ENCODE measurements around the gene SMR3B.

- TF ChIP-seq CTCF (IDR thresholded peaks at IDR 0.05) (no peak), FOXJ3 (CRISPR knock-in tag; IDR thresholded peaks at IDR 0.05) (no peak), TEAD4 (IDR thresholded peaks at IDR 0.05; ENCODE audit: borderline replicate concordance, insufficient read depth) (no peak), POLR2AphosphoS5 (IDR thresholded peaks at IDR 0.05; ENCODE audit: low read depth, low read length) (no peak), SIN3A (IDR thresholded peaks at IDR 0.05; ENCODE audit: borderline replicate concordance, low read depth, low read length) (no peak), JUND (IDR thresholded peaks at IDR 0.05) (no peak), SMC3 (IDR thresholded peaks at IDR 0.05; ENCODE audit: low read depth, low read length) (no peak), NFIC (IDR thresholded peaks at IDR 0.05; ENCODE audit: borderline replicate concordance) (no peak), EZH2phosphoT487 (IDR thresholded peaks at IDR 0.05; ENCODE audit: borderline replicate concordance, low read depth) (no peak), TCF12 (IDR thresholded peaks at IDR 0.05) (no peak), GABPA (IDR thresholded peaks at IDR 0.05; ENCODE audit: low read depth) (no peak)
Measured at GRCh38 chr4:70405765-70406164, 22.8 kb downstream of the SMR3B start.

Data from SK-N-SH (cell line).